GM21526 (cell line): ENCODE measurements around the gene ANKRD13A.
"Not testable (repeated sequence)": the region's sequence is repeated elsewhere in the genome, so short reads cannot be mapped to it uniquely, and the experiment has no call there.

Source experiments
- ATAC-seq: cut with Tn5 transposase; IDR thresholded peaks from one replicate; pipeline ENCODE4 v1.9.1; 2021; ENCODE audit warnings: moderate library complexity; ENCODE audit not compliant: unreplicated experiment, low FRiP score

The ANKRD13A gene

GRCh38 chr12:110046451-110047187 is 47.4 kb downstream of the ANKRD13A start:
- ATAC-seq = no peak

GRCh38 chr12:110047297-110047940 is 48.2 kb downstream of the ANKRD13A start:
- ATAC-seq = no peak

- ATAC-seq = peak; percentile 92
Observed at GRCh38 chr12:110048242-110049027, 49.2 kb downstream of the ANKRD13A start, which contains the start of gene C12orf76. Gene C12orf76 (minus strand): TSS chr12:110048522. CDS start chr12:110048495, 27 bp downstream.

- peak; percentile 28 for ATAC-seq
Observed at GRCh38 chr12:110049034-110049433, 49.8 kb downstream of the ANKRD13A start.

GRCh38 chr12:110049666-110050065 is 50.4 kb downstream of the ANKRD13A start:
- ATAC-seq = not testable (repeated sequence)

GRCh38 chr12:110050927-110051326 is 51.7 kb downstream of the ANKRD13A start:
- no peak for ATAC-seq

- not testable (repeated sequence) for ATAC-seq
Observed at GRCh38 chr12:110055375-110056352, 56.4 kb downstream of the ANKRD13A start.

- not testable (repeated sequence) for ATAC-seq
Observed at GRCh38 chr12:110056643-110057042, 57.4 kb downstream of the ANKRD13A start.

- ATAC-seq = no peak
Observed at GRCh38 chr12:110058875-110059615, 59.8 kb downstream of the ANKRD13A start.

GRCh38 chr12:110059651-110060000 is 60.4 kb downstream of the ANKRD13A start:
- ATAC-seq = no peak

GRCh38 chr12:110062241-110062640 is 63.0 kb downstream of the ANKRD13A start:
- ATAC-seq = no peak

- ATAC-seq = no peak
Observed at GRCh38 chr12:110065540-110065939, 66.3 kb downstream of the ANKRD13A start.

- ATAC-seq = no peak
Observed at GRCh38 chr12:110067531-110067930, 68.3 kb downstream of the ANKRD13A start.

GRCh38 chr12:110068115-110068514 is 68.9 kb downstream of the ANKRD13A start:
- ATAC-seq = not testable (repeated sequence)

GRCh38 chr12:110068654-110069053 is 69.4 kb downstream of the ANKRD13A start:
- no peak for ATAC-seq

GRCh38 chr12:110071504-110071903 is 72.3 kb downstream of the ANKRD13A start:
- no peak for ATAC-seq

- ATAC-seq = no peak
Observed at GRCh38 chr12:110071967-110072366, 72.7 kb downstream of the ANKRD13A start.

GRCh38 chr12:110072636-110073035 is 73.4 kb downstream of the ANKRD13A start:
- not testable (repeated sequence) for ATAC-seq
